ENCODE data around the gene ASIC5.

Gene ASIC5

GRCh38 chr4:155811083-155811482 is 55.0 kb downstream of the ASIC5 start:
- no peak for TF ChIP-seq REST (IDR thresholded peaks at IDR 0.05; ENCODE audit: low read depth)
- no peak for TF ChIP-seq NFIC (IDR thresholded peaks at IDR 0.05)
- no peak for TF ChIP-seq YY1 (IDR thresholded peaks at IDR 0.05; ENCODE audit: low read depth)
- no peak for TF ChIP-seq FOXM1 (IDR thresholded peaks at IDR 0.05; ENCODE audit: borderline replicate concordance, low read depth)
- no peak for TF ChIP-seq EP300 (IDR thresholded peaks at IDR 0.05; ENCODE audit: borderline replicate concordance)
- no peak for TF ChIP-seq CREB1 (IDR thresholded peaks at IDR 0.05; ENCODE audit: low read depth)
- no peak for TF ChIP-seq EGR1 (IDR thresholded peaks at IDR 0.05)
- no peak for TF ChIP-seq USF1 (IDR thresholded peaks at IDR 0.05)
- TF ChIP-seq, protein P1, sequence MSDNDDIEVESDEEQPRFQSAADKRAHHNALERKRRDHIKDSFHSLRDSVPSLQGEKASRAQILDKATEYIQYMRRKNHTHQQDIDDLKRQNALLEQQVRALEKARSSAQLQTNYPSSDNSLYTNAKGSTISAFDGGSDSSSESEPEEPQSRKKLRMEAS (IDR thresholded peaks at IDR 0.05): no peak
- TF ChIP-seq ZBTB7A (IDR thresholded peaks at IDR 0.05; ENCODE audit: low read depth): no peak
- TF ChIP-seq TAF1 (IDR thresholded peaks at IDR 0.05; ENCODE audit: low read depth): no peak
- no peak for TF ChIP-seq TCF12 (IDR thresholded peaks at IDR 0.05; ENCODE audit: low read depth)
- no peak for TF ChIP-seq RAD21 (IDR thresholded peaks at IDR 0.05; ENCODE audit: low read depth)
- TF ChIP-seq TEAD4 (IDR thresholded peaks at IDR 0.05): no peak
- no peak for TF ChIP-seq CEBPB (IDR thresholded peaks at IDR 0.05)

GRCh38 chr4:155809835-155810234 is 56.2 kb downstream of the ASIC5 start:
- TF ChIP-seq EP300 (IDR thresholded peaks at IDR 0.05; ENCODE audit: borderline replicate concordance) (no peak), RAD21 (IDR thresholded peaks at IDR 0.05; ENCODE audit: low read depth) (peak; percentile 81)

DNA sequence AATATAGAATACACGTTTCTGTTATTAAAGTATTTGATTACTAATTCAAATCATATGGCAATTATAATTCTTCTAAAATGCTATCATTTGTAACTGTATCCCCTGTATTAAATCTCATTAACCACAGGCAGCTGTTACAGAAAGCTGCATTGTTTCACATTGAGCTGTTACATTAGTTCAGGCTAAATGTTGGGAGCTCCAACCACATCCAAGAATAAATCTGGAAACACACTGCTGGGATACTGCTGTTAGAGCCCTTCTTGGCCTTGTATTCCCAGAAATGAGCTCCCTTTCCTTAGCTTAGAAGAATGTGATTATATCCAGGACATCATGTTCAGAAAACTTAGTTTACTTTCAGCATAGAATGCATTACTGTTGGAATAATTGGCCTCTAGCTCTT is 59.1 kb downstream of the ASIC5 start:
- TF ChIP-seq RAD21 (IDR thresholded peaks at IDR 0.05; ENCODE audit: low read depth) (no peak), ZBTB7A (IDR thresholded peaks at IDR 0.05; ENCODE audit: low read depth) (no peak), CREB1 (IDR thresholded peaks at IDR 0.05; ENCODE audit: low read depth) (no peak), TEAD4 (IDR thresholded peaks at IDR 0.05) (no peak), TCF12 (IDR thresholded peaks at IDR 0.05; ENCODE audit: low read depth) (no peak), EP300 (IDR thresholded peaks at IDR 0.05; ENCODE audit: borderline replicate concordance) (no peak), TAF1 (IDR thresholded peaks at IDR 0.05; ENCODE audit: low read depth) (no peak), FOXM1 (IDR thresholded peaks at IDR 0.05; ENCODE audit: borderline replicate concordance, low read depth) (no peak), USF1 (IDR thresholded peaks at IDR 0.05) (no peak), YY1 (IDR thresholded peaks at IDR 0.05; ENCODE audit: low read depth) (no peak), REST (IDR thresholded peaks at IDR 0.05; ENCODE audit: low read depth) (no peak), NFIC (IDR thresholded peaks at IDR 0.05) (no peak), CEBPB (IDR thresholded peaks at IDR 0.05) (no peak), EGR1 (IDR thresholded peaks at IDR 0.05) (no peak)
- TF ChIP-seq, protein P1 (IDR thresholded peaks at IDR 0.05): no peak

- TF ChIP-seq RAD21 (IDR thresholded peaks at IDR 0.05; ENCODE audit: low read depth) (no peak), EP300 (IDR thresholded peaks at IDR 0.05; ENCODE audit: borderline replicate concordance) (no peak), USF1 (IDR thresholded peaks at IDR 0.05) (no peak), TAF1 (IDR thresholded peaks at IDR 0.05; ENCODE audit: low read depth) (no peak), TCF12 (IDR thresholded peaks at IDR 0.05; ENCODE audit: low read depth) (no peak), TEAD4 (IDR thresholded peaks at IDR 0.05) (no peak), CEBPB (IDR thresholded peaks at IDR 0.05) (no peak), YY1 (IDR thresholded peaks at IDR 0.05; ENCODE audit: low read depth) (no peak), NFIC (IDR thresholded peaks at IDR 0.05) (no peak), FOXM1 (IDR thresholded peaks at IDR 0.05; ENCODE audit: borderline replicate concordance, low read depth) (no peak), CREB1 (IDR thresholded peaks at IDR 0.05; ENCODE audit: low read depth) (no peak)
- TF ChIP-seq, protein P1 (IDR thresholded peaks at IDR 0.05): no peak
Measured at GRCh38 chr4:155805016-155805415, 61.1 kb downstream of the ASIC5 start.

DNA sequence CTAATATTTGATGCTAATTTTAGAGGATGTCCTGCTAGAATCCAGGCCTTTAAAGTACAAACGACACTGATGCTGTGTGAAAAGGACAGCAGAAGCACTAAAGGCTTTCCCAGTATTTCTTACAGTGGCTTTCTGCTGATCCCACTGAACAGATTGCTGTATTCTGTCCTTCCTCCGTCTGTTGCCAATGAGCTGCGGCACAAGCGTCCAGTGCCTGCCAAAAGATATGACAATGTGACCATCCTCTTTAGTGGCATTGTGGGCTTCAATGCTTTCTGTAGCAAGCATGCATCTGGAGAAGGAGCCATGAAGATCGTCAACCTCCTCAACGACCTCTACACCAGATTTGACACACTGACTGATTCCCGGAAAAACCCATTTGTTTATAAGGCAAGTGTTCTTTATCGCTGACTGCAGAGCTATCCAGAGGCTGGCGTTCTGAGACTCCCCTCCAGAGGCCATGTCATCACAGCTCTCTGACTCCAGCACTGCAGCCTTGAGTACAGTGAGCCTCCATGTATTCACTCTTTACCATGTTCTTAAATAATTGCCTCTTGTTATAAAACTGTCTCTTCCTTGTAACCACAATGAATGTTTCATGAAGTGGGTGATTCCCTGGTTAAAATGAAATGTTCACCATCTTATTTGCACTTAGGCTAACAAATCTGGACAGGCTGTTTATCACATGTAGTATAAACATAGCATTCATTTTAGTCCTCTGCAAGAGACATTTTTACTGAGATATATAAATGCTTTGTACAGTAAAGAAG is 63.7 kb downstream of the ASIC5 start:
- no peak for TF ChIP-seq FOXM1 (IDR thresholded peaks at IDR 0.05; ENCODE audit: borderline replicate concordance, low read depth)
- no peak for TF ChIP-seq CEBPB (IDR thresholded peaks at IDR 0.05)
- TF ChIP-seq EP300 (IDR thresholded peaks at IDR 0.05; ENCODE audit: borderline replicate concordance): no peak
- TF ChIP-seq USF1 (IDR thresholded peaks at IDR 0.05): no peak
- TF ChIP-seq ZBTB7A (IDR thresholded peaks at IDR 0.05; ENCODE audit: low read depth): no peak
- TF ChIP-seq REST (IDR thresholded peaks at IDR 0.05; ENCODE audit: low read depth): no peak
- TF ChIP-seq CREB1 (IDR thresholded peaks at IDR 0.05; ENCODE audit: low read depth): no peak
- TF ChIP-seq, protein P1 (IDR thresholded peaks at IDR 0.05): no peak
- no peak for TF ChIP-seq EGR1 (IDR thresholded peaks at IDR 0.05)
- no peak for TF ChIP-seq TCF12 (IDR thresholded peaks at IDR 0.05; ENCODE audit: low read depth)
- no peak for TF ChIP-seq NFIC (IDR thresholded peaks at IDR 0.05)
- no peak for TF ChIP-seq TAF1 (IDR thresholded peaks at IDR 0.05; ENCODE audit: low read depth)
